ENCODE results near the gene TOMM20. TPM values are rescaled to one million over a fixed set of nuclear protein-coding genes. Genes with fewer than 3 reads are reported as not detected.

Gene TOMM20
- total RNA-seq: 63.6 and 99.0 TPM in 2 replicates

DNA sequence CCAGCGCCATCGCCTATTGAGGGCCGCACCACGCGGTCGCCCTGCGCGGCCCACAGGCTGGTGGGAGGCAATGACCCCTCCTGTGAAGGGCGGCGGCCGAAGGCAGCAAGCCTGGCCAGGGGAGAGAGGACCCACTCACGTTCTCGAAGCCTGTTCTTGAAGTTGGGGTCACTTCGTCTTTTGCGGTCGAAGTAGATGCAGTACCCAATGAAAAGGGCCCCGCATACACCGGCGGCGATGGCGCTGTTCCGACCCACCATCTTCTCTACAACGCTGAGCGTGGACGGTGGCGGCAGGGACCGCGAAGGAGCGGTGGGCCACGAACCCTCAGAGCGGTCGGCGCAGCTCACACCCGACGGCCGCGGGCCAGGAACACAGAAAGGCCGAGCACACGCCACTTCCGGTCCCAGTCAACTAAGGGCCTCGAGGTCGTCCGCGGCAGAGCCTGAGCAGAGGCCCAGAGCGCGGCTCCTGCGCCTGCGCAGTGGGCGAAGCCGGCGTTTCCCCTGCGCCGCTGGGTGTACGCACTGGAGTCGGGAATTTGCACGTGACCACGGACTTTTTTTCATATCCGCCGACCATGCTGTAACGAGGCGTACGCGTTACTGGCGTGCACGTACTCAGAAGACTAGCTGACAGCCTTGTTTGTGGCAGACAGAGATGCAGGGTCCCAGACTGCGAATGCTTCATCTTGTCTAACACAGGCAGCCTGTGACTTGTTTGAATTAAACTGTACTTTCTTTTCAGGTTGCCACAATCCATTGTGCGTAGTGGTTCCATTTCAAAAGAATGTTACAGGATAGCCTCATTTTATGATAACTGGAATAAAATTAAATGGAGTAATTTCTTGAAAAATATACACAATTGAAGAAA lies at the start of gene TOMM20:
TOMM20 (minus strand) TSS at position 382 of the 873 bp plus-strand sequence; CDS start at position 260, 122 bp downstream.
- peak within 1 kb of the TSS; percentile 95 for H3K4me3 ChIP-seq (ENCODE audit: low read depth, low read length)
- DNase-seq (ENCODE audit: low read depth): peak; percentile 95
- H3K36me3 ChIP-seq (ENCODE audit: control insufficient read depth, insufficient read depth, low read length): peaks cover 9% of the 10 kb centered on the region
- no peak for FAIRE-seq
- TF ChIP-seq, protein P1, sequence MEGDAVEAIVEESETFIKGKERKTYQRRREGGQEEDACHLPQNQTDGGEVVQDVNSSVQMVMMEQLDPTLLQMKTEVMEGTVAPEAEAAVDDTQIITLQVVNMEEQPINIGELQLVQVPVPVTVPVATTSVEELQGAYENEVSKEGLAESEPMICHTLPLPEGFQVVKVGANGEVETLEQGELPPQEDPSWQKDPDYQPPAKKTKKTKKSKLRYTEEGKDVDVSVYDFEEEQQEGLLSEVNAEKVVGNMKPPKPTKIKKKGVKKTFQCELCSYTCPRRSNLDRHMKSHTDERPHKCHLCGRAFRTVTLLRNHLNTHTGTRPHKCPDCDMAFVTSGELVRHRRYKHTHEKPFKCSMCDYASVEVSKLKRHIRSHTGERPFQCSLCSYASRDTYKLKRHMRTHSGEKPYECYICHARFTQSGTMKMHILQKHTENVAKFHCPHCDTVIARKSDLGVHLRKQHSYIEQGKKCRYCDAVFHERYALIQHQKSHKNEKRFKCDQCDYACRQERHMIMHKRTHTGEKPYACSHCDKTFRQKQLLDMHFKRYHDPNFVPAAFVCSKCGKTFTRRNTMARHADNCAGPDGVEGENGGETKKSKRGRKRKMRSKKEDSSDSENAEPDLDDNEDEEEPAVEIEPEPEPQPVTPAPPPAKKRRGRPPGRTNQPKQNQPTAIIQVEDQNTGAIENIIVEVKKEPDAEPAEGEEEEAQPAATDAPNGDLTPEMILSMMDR (IDR thresholded peaks at IDR 0.05; ENCODE audit: insufficient read depth, low read length, severe bottlenecking): no peak
- H3K27me3 ChIP-seq (ENCODE audit: control insufficient read depth, insufficient read depth, low read length): no peaks in the 10 kb centered on the region

DNA sequence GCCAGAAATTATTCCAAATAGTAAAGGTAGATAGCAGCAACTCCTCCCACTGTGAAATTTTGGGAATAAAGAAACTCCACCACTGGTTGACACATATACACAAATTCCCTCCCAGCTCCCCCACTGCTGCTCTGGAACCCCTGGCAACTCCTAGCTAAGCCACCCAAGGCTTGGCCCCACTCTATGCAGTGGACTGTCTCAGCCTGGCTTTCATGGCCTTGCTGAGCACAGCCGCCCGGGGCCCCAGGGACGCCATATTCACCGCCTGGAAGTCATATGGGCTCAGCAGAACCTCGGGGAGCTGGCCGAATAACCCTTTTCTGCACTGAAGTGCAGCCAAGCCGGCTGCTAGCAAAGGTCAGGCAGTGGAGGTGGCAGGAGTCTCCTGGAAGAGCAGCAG lies 47.8 kb upstream of the TOMM20 start:
- Histone ChIP-seq H3K36me3 (ENCODE audit: control insufficient read depth, insufficient read depth, low read length) (peaks cover 5% of the 10 kb centered on the region), H3K27me3 (ENCODE audit: control insufficient read depth, insufficient read depth, low read length) (no peaks in the 10 kb centered on the region), H3K4me3 (ENCODE audit: low read depth, low read length) (no peak overlapping the region)
- FAIRE-seq (no peak), DNase-seq (ENCODE audit: low read depth) (no peak)
- TF ChIP-seq, protein P1 (IDR thresholded peaks at IDR 0.05; ENCODE audit: insufficient read depth, low read length, severe bottlenecking): no peak

DNA sequence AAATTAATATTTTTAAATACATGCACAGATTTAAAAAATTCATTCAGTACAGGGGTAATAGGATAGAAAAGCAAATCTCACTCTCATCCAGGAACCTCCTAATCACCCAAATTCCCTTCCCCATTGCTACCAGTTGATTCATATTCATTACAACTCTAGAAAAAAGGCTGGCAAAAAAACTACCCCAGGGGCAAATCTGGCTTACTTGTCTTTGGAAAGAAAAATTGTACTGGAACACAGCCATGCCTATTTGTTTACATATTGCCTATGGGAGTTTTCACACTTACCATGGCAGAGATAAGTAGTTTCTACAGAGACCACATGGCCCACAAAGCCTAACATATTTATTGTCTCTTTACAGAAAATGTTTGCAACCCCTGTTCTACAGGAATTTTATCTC lies 41.3 kb upstream of the TOMM20 start:
- Histone ChIP-seq H3K36me3 (ENCODE audit: control insufficient read depth, insufficient read depth, low read length) (peaks cover 3% of the 10 kb centered on the region), H3K4me3 (ENCODE audit: low read depth, low read length) (no peak overlapping the region), H3K27me3 (ENCODE audit: control insufficient read depth, insufficient read depth, low read length) (no peaks in the 10 kb centered on the region)
- no peak for FAIRE-seq
- peak; percentile 55 for DNase-seq (ENCODE audit: low read depth)
- TF ChIP-seq, protein P1 (IDR thresholded peaks at IDR 0.05; ENCODE audit: insufficient read depth, low read length, severe bottlenecking): no peak

DNA sequence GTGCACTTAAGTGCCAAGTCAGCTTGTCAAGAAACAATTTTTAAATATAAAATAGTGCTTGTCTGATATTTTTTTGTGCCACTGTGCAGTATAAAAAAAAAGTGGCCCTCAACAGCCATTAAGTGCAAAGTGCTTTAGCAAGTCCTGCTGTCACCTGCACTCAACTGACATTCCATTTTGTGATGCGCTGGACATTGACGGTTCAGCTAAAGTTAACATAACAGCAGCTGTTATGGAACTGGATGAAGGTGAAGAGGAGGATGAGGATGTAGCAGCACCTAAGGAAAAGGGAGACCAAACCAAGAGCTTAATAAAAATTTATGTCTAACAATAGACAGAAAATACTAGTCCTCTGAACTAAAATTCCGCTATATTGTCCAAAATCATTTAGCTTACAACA lies 39.7 kb upstream of the TOMM20 start:
- TF ChIP-seq, protein P1 (IDR thresholded peaks at IDR 0.05; ENCODE audit: insufficient read depth, low read length, severe bottlenecking): no peak
- DNase-seq (ENCODE audit: low read depth) (no peak), FAIRE-seq (no peak)
- H3K27me3 ChIP-seq (ENCODE audit: control insufficient read depth, insufficient read depth, low read length): no peaks in the 10 kb centered on the region
- peaks cover 2% of the 10 kb centered on the region for H3K36me3 ChIP-seq (ENCODE audit: control insufficient read depth, insufficient read depth, low read length)
- H3K4me3 ChIP-seq (ENCODE audit: low read depth, low read length): no peak overlapping the region

DNA sequence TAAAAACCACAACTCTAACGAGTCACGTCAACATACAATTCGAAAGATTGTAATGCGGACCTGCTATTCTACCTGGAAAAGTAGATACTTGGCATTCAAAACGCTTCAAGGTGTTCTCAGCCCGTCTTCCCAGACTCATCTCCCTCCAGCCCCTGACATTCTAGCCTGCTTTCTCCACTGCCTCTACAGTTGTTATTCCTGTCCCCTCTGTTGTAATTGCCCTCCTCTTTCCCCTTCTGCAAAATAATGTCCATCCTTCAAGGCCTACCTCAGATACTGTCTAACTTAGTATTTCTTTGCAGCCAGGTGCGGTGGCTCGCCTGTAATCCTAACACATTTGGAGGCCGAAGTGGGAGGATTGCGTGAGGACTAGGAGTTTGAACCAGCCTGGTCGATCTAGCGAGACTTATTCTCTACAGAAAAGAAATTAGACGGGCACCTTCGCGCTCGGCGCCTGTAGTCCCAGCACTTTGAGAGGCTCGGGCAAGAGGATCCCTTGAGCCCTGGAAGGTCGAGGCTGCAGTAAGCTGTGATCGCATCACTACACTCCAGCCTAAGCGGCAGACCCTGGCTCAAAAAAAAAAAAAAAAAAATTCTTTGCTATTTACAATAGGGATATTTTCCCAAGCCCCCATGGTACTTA lies 33.2 kb upstream of the TOMM20 start:
- Histone ChIP-seq H3K36me3 (ENCODE audit: control insufficient read depth, insufficient read depth, low read length) (peaks cover 12% of the 10 kb centered on the region), H3K4me3 (ENCODE audit: low read depth, low read length) (peak overlapping the region; percentile 67), H3K27me3 (ENCODE audit: control insufficient read depth, insufficient read depth, low read length) (no peaks in the 10 kb centered on the region)
- TF ChIP-seq, protein P1 (IDR thresholded peaks at IDR 0.05; ENCODE audit: insufficient read depth, low read length, severe bottlenecking): no peak
- FAIRE-seq: no peak
- DNase-seq (ENCODE audit: low read depth): no peak

Measured in bronchial epithelial cell (primary cell).